Spleen (tissue), 7 donors: ENCODE data around the gene MTRFR.

Experiments
- CTCF ChIP-seq, 11 experiments: fragments of 200-600 bp in 7 of 11; fragments of 450-650 bp in 4 of 11; sonication (generic) in 4 of 11; IDR thresholded peaks in 8 of 11; conservative IDR thresholded peaks in 3 of 11; 1 replicate in 7 of 11; 2 replicates in 4 of 11; pipeline versions ENCODE4 v1.4.0 to v1.8.0; 2016 to 2021; ENCODE audit warnings: antibody characterized with exemption in 11 of 11, inconsistent platforms in 4 of 11, mild to moderate bottlenecking in 1 of 11
- POLR2A ChIP-seq, 3 donors: fragments of 450-650 bp; IDR thresholded peaks; one replicate each; pipeline ENCODE4 v1.5.1; 2017; ENCODE audit warnings: antibody characterized with exemption in 3 of 3, mild to moderate bottlenecking in 1 of 3
- donor health status: DM: no; HTN: no; CAD: no; lungs with moderate emphysema.
- donor health status: DM: no; HTN: no; CAD: no.
- donor health status: DM: no; HTN: no; CAD: no.

GRCh38 chr12:123254853-123255446, 21.7 kb downstream of the MTRFR start:
- no peak for TF ChIP-seq CTCF (IDR thresholded peaks at IDR 0.05 in 8 of 11, conservative IDR thresholded peaks at IDR 0.05 in 3 of 11)
- no peak for TF ChIP-seq POLR2A (IDR thresholded peaks at IDR 0.05)
